OCI-LY3 (cell line): ENCODE results near the gene IST1.
"Not testable (repeated sequence)": the region's sequence is repeated elsewhere in the genome, so short reads cannot be mapped to it uniquely, and the experiment has no call there.

Source experiments
- H2AFZ ChIP-seq: fragments of 200-600, 300-600 bp; shearing (Covaris generic); 2 replicates; pipeline ENCODE4 v1.6.0; 2014; ENCODE audit warnings: antibody characterized with exemption, low read depth, low read length
- H3K27ac ChIP-seq: fragments of 200-600, 300-600 bp; sonication (generic); 2 replicates; pipeline ENCODE4 v1.5.1; 2014; ENCODE audit warnings: mild to moderate bottlenecking, low read length, moderate library complexity, mixed read lengths
- H3K27me3 ChIP-seq: fragments of 200-600, 300-600 bp; sonication (generic); 2 replicates; pipeline ENCODE4 v1.6.1; 2014; ENCODE audit warnings: low read depth, low read length, mixed read lengths
- H3K36me3 ChIP-seq: fragments of 200-600, 300-600 bp; sonication (generic); replicated peaks from 2 replicates; pipeline ENCODE3; 2014; ENCODE audit warnings: low read depth, low read length, mixed read lengths
- H3K4me1 ChIP-seq: fragments of 300-600, 200-600 bp; sonication (generic); 2 replicates; pipeline ENCODE4 v1.6.1; 2014; ENCODE audit warnings: low read length, mixed read lengths
- H3K4me2 ChIP-seq: fragments of 200-600, 300-600 bp; sonication (generic); 2 replicates; pipeline ENCODE4 v1.6.1; 2014; ENCODE audit warnings: low read length, mixed read lengths
- H3K4me3 ChIP-seq: fragments of 300-600, 200-600 bp; sonication (generic); 2 replicates; pipeline ENCODE4 v1.5.1; 2014; ENCODE audit warnings: antibody characterized with exemption, mild to moderate bottlenecking, low read length, moderate library complexity
- H3K79me2 ChIP-seq: fragments of 300-600, 200-600 bp; shearing (Covaris generic); 2 replicates; pipeline ENCODE4 v1.6.1; 2014; ENCODE audit warnings: mild to moderate bottlenecking, low read length, mixed read lengths
- H3K9ac ChIP-seq: fragments of 300-600, 200-600 bp; shearing (Covaris generic); 2 replicates; pipeline ENCODE4 v1.6.0; 2014; ENCODE audit warnings: mild to moderate bottlenecking, low read length, moderate library complexity
- H3K9me3 ChIP-seq: fragments of 200-600, 300-600 bp; shearing (Covaris generic); 2 replicates; pipeline ENCODE4 v1.6.1; 2014; ENCODE audit warnings: low read length, mixed read lengths; ENCODE audit not compliant: insufficient read depth
- H4K20me1 ChIP-seq: fragments of 200-600, 300-600 bp; sonication (generic); 2 replicates; pipeline ENCODE4 v1.6.1; 2016; ENCODE audit warnings: low read length, mixed read lengths; ENCODE audit not compliant: insufficient read depth
- EZH2phosphoT487 ChIP-seq: fragments of 200-600 bp; shearing (Covaris generic); IDR thresholded peaks from 2 replicates; pipeline ENCODE4 v1.6.1; 2018; ENCODE audit warnings: antibody characterized with exemption, mixed run types, low read depth
- TF ChIP-seq, protein P1 (sequence below): fragments of 200-600, 300-600 bp; sonication (generic); IDR thresholded peaks from 2 replicates; pipeline ENCODE4 v1.5.1; 2014; ENCODE audit warnings: antibody characterized with exemption, low read length, low read depth

IST1 gene

DNA sequence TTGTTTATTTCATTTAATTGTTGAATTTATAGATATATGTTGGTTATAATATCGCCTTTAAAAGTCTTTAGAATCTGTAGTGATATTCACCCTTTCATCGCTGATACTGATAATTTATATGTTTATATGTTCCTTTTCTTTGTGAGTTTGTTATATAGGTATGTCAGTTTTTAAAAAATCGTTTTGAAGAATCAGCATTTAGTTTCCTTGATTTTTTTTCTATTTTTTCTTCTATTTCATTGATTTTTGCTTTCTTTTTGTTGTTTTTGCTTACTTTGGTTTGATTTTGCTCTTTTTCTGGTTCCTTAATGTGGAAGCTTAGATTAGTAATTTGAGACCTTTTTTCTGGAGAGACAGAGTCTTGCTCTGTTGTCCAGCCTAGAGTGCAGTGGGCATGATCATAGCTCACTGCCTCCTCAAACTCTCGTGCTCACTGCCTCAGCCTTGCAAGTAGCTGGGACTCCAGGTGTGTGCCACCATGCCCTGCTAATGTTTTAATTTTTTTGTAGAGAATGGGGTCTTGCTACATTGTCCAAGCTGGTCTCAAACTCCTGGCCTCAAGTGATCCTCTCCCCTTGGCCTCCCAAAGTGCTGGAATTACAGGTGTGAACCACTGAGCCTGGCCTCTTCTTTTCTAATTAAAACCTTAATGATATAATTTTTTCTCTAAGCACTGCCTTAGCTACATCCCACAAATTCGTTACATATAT, 7.5 kb downstream of the IST1 start:
- Histone ChIP-seq H2AFZ (no peak overlapping the region), H3K9me3 (no peaks in the 10 kb centered on the region), H4K20me1 (peaks cover 98% of the 10 kb centered on the region), H3K9ac (no peak overlapping the region), H3K27ac (no peak overlapping the region), H3K4me2 (no peak overlapping the region), H3K27me3 (no peaks in the 10 kb centered on the region), H3K36me3 (peaks cover 29% of the 10 kb centered on the region), H3K4me1 (peaks cover 4% of the 10 kb centered on the region), H3K4me3 (no peak overlapping the region), H3K79me2 (peaks cover 100% of the 10 kb centered on the region)
- TF ChIP-seq, protein P1, sequence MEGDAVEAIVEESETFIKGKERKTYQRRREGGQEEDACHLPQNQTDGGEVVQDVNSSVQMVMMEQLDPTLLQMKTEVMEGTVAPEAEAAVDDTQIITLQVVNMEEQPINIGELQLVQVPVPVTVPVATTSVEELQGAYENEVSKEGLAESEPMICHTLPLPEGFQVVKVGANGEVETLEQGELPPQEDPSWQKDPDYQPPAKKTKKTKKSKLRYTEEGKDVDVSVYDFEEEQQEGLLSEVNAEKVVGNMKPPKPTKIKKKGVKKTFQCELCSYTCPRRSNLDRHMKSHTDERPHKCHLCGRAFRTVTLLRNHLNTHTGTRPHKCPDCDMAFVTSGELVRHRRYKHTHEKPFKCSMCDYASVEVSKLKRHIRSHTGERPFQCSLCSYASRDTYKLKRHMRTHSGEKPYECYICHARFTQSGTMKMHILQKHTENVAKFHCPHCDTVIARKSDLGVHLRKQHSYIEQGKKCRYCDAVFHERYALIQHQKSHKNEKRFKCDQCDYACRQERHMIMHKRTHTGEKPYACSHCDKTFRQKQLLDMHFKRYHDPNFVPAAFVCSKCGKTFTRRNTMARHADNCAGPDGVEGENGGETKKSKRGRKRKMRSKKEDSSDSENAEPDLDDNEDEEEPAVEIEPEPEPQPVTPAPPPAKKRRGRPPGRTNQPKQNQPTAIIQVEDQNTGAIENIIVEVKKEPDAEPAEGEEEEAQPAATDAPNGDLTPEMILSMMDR, result no peak

DNA sequence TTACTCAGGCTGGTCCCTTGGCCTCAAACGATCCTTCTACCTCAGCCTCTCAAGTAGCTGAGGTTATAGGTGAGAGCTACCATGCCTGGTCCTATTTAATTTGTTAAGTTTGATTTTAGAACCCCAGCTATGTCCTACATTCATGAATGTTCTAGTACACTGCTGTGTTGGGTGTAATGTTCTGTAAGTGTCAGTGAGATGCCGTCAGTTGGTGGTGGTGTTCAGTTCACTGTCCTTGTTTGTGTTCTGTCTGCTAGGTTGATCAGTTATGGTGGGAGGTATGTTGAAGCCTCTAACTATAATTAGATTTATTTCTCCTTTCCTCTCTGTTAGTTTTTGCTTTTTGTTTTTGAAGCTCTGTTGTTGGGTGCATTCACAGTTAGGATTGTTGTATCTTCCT, 8.3 kb downstream of the IST1 start:
- Histone ChIP-seq H4K20me1 (peaks cover 98% of the 10 kb centered on the region), H2AFZ (no peak overlapping the region), H3K27me3 (no peaks in the 10 kb centered on the region), H3K27ac (no peak overlapping the region), H3K9ac (no peak overlapping the region), H3K79me2 (peaks cover 100% of the 10 kb centered on the region), H3K4me3 (no peak overlapping the region), H3K9me3 (no peaks in the 10 kb centered on the region), H3K4me1 (peaks cover 4% of the 10 kb centered on the region), H3K4me2 (no peak overlapping the region), H3K36me3 (peaks cover 32% of the 10 kb centered on the region)
- TF ChIP-seq EZH2phosphoT487, result no peak
- TF ChIP-seq, protein P1, result no peak

DNA sequence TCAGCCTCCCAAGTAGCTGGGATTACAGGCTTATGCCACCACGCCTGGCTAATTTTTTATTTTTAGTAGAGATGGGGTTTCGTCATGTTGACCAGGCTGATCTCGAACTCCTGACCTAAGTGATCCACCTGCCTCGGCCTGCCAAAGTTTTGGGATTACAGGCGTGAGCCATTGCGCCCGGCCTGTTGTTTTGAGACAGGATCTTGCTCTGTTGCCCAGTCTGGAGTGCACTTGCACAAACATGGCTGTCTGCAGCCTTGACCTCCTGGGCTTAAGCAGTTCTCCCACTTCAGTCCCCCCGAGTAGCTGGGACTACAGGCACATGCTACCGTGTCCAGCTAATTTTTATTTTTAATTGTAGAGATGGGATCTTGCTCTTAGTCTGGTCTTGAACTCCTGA, 8.9 kb downstream of the IST1 start:
- Histone ChIP-seq H3K27me3 (no peaks in the 10 kb centered on the region), H3K27ac (no peak overlapping the region), H3K4me3 (no peak overlapping the region), H2AFZ (no peak overlapping the region), H3K9ac (no peak overlapping the region), H3K4me1 (peaks cover 4% of the 10 kb centered on the region), H3K79me2 (peaks cover 100% of the 10 kb centered on the region), H3K9me3 (no peaks in the 10 kb centered on the region), H3K36me3 (peaks cover 34% of the 10 kb centered on the region), H4K20me1 (peaks cover 98% of the 10 kb centered on the region), H3K4me2 (no peak overlapping the region)
- no peak for TF ChIP-seq EZH2phosphoT487
- TF ChIP-seq, protein P1, result no peak

- not testable (repeated sequence) for H3K9ac ChIP-seq, H2AFZ ChIP-seq, H3K9me3 ChIP-seq, H3K4me1 ChIP-seq, H3K4me3 ChIP-seq, H3K27me3 ChIP-seq, H3K4me2 ChIP-seq, H3K27ac ChIP-seq
- Histone ChIP-seq H4K20me1 (peaks cover 98% of the 10 kb centered on the region), H3K79me2 (peaks cover 100% of the 10 kb centered on the region), H3K36me3 (peaks cover 44% of the 10 kb centered on the region)
Measured at GRCh38 chr16:71905765-71906164, 10.4 kb downstream of the IST1 start.
